Body of pancreas (tissue), 4 donors: ENCODE measurements around the gene IL6ST. TPM values are rescaled to one million over a fixed set of nuclear protein-coding genes. Genes with fewer than 3 reads are reported as not detected.

Experiments
- ATAC-seq: fragments of 150-250 bp; one replicate; pipeline ENCODE4 v1.9.1; 2016
- DNase-seq, 4 donors: peaks; one replicate each; pipeline ENCODE4 v3.0.0-alpha.2; 2019
- H3K27ac ChIP-seq, 4 donors: fragments of 200-600 bp; sonication (generic); 1 replicate in 3 of 4; 2 replicates in 1 of 4; pipeline versions ENCODE4 v1.5.1 to v1.6.1; 2016 to 2019; ENCODE audit warnings: mild to moderate bottlenecking in 1 of 4, mixed read lengths in 1 of 4, moderate library complexity in 1 of 4
- H3K27me3 ChIP-seq, 2 donors: fragments of 200-600 bp; sonication (generic); one replicate each; pipeline ENCODE4 v1.6.0; 2016; ENCODE audit warnings: mild to moderate bottlenecking in 1 of 2
- H3K36me3 ChIP-seq, 2 donors: fragments of 200-600 bp; sonication (generic); replicated peaks in 1 of 2; 2 replicates each; pipeline ENCODE4 v1.5.1; 2016; ENCODE audit warnings: low read depth in 2 of 2; ENCODE audit not compliant: insufficient read depth in 1 of 2
- H3K4me1 ChIP-seq: fragments of 200-600 bp; sonication (generic); one replicate; pipeline ENCODE4 v1.6.0; 2016
- H3K4me3 ChIP-seq, 2 donors: fragments of 200-600 bp; sonication (generic); 1 replicate in 1 of 2; 2 replicates in 1 of 2; pipeline ENCODE4 v1.5.1; 2016 to 2019
- H3K9me3 ChIP-seq, 3 donors: fragments of 200-600 bp; sonication (generic); 1 replicate in 2 of 3; 2 replicates in 1 of 3; pipeline ENCODE4 v1.5.1; 2016
- POLR2A ChIP-seq, 3 donors: fragments of 450-650 bp; IDR thresholded peaks; one replicate each; pipeline ENCODE4 v1.6.1; 2016; ENCODE audit warnings: antibody characterized with exemption in 3 of 3, mild to moderate bottlenecking in 2 of 3
- WGBS, 2 donors: methylation state at CpG; one replicate each; pipeline ENCODE4 v1.1.5; 2017; 5-methylcytosine and 5-hydroxymethylcytosine counted together
- intact Hi-C: fragments of 100-400 bp; cut with DNase I; formaldehyde crosslinking; loops from one replicate; pipeline ENCODE4 v1.15.1; 2023
- total RNA-seq, 2 donors: library from RNA; depleted of rRNA; stranded (reverse); fragments of >200 nt; gene quantifications; one replicate each; pipeline ENCODE4 v1.1.0, GENCODE V29; 2016
- TF ChIP-seq, protein P1 (sequence below), 7 experiments: fragments of 450-650 bp in 4 of 7; fragments of 200-600 bp in 3 of 7; sonication (generic) in 3 of 7; IDR thresholded peaks; one replicate each; pipeline ENCODE4 v1.5.1; 2016 to 2019; ENCODE audit warnings: antibody characterized with exemption in 7 of 7

IL6ST gene
- total RNA-seq, 2 donors from 2014 or later = 48.1 to 82.5 TPM

- Histone ChIP-seq H3K27ac (no peak overlapping the region), H3K27me3 (no peaks in the 10 kb centered on the region), H3K36me3 (no peaks in the 10 kb centered on the region), H3K4me3 (no peak overlapping the region), H3K9me3 (no peaks in the 10 kb centered on the region), H3K4me1 (no peaks in the 10 kb centered on the region)
- intact Hi-C loops = no loop called here
- 87% methylated on average over 15 to 17 of the region's 17 CpGs for WGBS, 2 donors
- DNase-seq = no peak
- no peak for ATAC-seq
- TF ChIP-seq, protein P1, sequence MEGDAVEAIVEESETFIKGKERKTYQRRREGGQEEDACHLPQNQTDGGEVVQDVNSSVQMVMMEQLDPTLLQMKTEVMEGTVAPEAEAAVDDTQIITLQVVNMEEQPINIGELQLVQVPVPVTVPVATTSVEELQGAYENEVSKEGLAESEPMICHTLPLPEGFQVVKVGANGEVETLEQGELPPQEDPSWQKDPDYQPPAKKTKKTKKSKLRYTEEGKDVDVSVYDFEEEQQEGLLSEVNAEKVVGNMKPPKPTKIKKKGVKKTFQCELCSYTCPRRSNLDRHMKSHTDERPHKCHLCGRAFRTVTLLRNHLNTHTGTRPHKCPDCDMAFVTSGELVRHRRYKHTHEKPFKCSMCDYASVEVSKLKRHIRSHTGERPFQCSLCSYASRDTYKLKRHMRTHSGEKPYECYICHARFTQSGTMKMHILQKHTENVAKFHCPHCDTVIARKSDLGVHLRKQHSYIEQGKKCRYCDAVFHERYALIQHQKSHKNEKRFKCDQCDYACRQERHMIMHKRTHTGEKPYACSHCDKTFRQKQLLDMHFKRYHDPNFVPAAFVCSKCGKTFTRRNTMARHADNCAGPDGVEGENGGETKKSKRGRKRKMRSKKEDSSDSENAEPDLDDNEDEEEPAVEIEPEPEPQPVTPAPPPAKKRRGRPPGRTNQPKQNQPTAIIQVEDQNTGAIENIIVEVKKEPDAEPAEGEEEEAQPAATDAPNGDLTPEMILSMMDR (IDR thresholded peaks at IDR 0.05) = no peak
- TF ChIP-seq POLR2A (IDR thresholded peaks at IDR 0.05) = no peak
These were observed 76.4 kb downstream of the IL6ST start for GRCh38 chr5:55918087-55919035.

- 91 to 95% methylated on average over 3 to 5 of the region's 5 CpGs for WGBS, 2 donors
- Histone ChIP-seq H3K27me3 (no peaks in the 10 kb centered on the region), H3K36me3 (no peaks in the 10 kb centered on the region), H3K27ac (no peak overlapping the region), H3K9me3 (no peaks in the 10 kb centered on the region), H3K4me1 (no peaks in the 10 kb centered on the region), H3K4me3 (no peak overlapping the region)
- no peak for TF ChIP-seq POLR2A (IDR thresholded peaks at IDR 0.05)
- TF ChIP-seq, protein P1 (IDR thresholded peaks at IDR 0.05) = no peak
- DNase-seq (no peak), ATAC-seq (no peak)
- intact Hi-C loops = no loop called here
These were observed 77.2 kb downstream of the IL6ST start for GRCh38 chr5:55917402-55918086.

DNA sequence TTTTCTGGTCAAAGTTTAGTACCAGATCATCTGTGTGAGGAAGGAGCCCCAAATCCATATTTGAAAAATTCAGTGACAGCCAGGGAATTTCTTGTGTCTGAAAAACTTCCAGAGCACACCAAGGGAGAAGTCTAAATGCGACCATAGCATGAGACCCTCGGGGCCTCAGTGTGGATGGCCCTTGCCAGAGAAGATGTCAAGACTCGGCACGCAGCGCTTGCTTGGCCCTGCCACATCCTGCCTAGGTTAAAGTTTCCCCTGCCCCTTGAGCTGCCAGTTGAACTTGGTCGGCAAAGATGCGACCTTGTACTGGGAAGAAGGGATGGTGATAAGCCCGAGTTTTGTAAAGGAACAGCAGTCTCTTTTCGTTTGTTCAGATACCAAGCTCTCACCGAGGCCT lies 77.8 kb downstream of the IL6ST start:
- ATAC-seq (no peak), DNase-seq (no peak)
- H3K27me3 ChIP-seq = no peaks in the 10 kb centered on the region
- 61 to 79% methylated on average over 10 of the region's 10 CpGs for WGBS, 2 donors
- H3K9me3 ChIP-seq = no peaks in the 10 kb centered on the region
- no peak overlapping the region for H3K4me3 ChIP-seq
- no peaks in the 10 kb centered on the region for H3K36me3 ChIP-seq
- TF ChIP-seq, protein P1 (IDR thresholded peaks at IDR 0.05) = no peak
- TF ChIP-seq POLR2A (IDR thresholded peaks at IDR 0.05) = no peak
- intact Hi-C loops = no loop called here
- H3K4me1 ChIP-seq = no peaks in the 10 kb centered on the region
- no peak overlapping the region for H3K27ac ChIP-seq

- WGBS, 2 donors = 77 to 84% methylated on average over 3 of the region's 3 CpGs
- DNase-seq = no peak
- no peak overlapping the region for H3K4me3 ChIP-seq
- H3K27me3 ChIP-seq = no peaks in the 10 kb centered on the region
- H3K4me1 ChIP-seq = no peaks in the 10 kb centered on the region
- TF ChIP-seq, protein P1 (IDR thresholded peaks at IDR 0.05) = no peak
- TF ChIP-seq POLR2A (IDR thresholded peaks at IDR 0.05) = no peak
- intact Hi-C loops = no loop called here
- no peaks in the 10 kb centered on the region for H3K36me3 ChIP-seq
- no peak overlapping the region for H3K27ac ChIP-seq
- no peak for ATAC-seq
- no peaks in the 10 kb centered on the region for H3K9me3 ChIP-seq
These were observed 79.0 kb downstream of the IL6ST start for GRCh38 chr5:55915783-55916182.
